ENCODE measurements around the gene POLR3K.
"Not testable (repeated sequence)": the region's sequence is repeated elsewhere in the genome, so short reads cannot be mapped to it uniquely, and the experiment has no call there.

The POLR3K gene

GRCh38 chr16:42691-43090 is 10.7 kb downstream of the POLR3K start:
- no peak for DNase-seq (ENCODE audit: low spot score)

- DNase-seq (ENCODE audit: low spot score), result no peak
Observed at GRCh38 chr16:42069-42457, 11.3 kb downstream of the POLR3K start.

- DNase-seq (ENCODE audit: low spot score), result no peak
Observed at GRCh38 chr16:41439-42068, 11.9 kb downstream of the POLR3K start.

GRCh38 chr16:38941-39892 is 14.2 kb downstream of the POLR3K start:
- no peak for DNase-seq (ENCODE audit: low spot score)

- DNase-seq (ENCODE audit: low spot score), result not testable (repeated sequence)
Observed at GRCh38 chr16:38206-38605, 15.2 kb downstream of the POLR3K start.

GRCh38 chr16:37511-37910 is 15.9 kb downstream of the POLR3K start:
- DNase-seq (ENCODE audit: low spot score), result no peak

- no peak for DNase-seq (ENCODE audit: low spot score)
Observed at GRCh38 chr16:36336-36984, 16.9 kb downstream of the POLR3K start.

- no peak for DNase-seq (ENCODE audit: low spot score)
Observed at GRCh38 chr16:35678-36305, 17.6 kb downstream of the POLR3K start.

GRCh38 chr16:35011-35677 is 18.3 kb downstream of the POLR3K start:
- no peak for DNase-seq (ENCODE audit: low spot score)

- no peak for DNase-seq (ENCODE audit: low spot score)
Observed at GRCh38 chr16:34648-34987, 18.8 kb downstream of the POLR3K start.

- DNase-seq (ENCODE audit: low spot score), result no peak
Observed at GRCh38 chr16:33877-34647, 19.3 kb downstream of the POLR3K start.

- DNase-seq (ENCODE audit: low spot score), result not testable (repeated sequence)
Observed at GRCh38 chr16:33154-33876, 20.1 kb downstream of the POLR3K start.

- DNase-seq (ENCODE audit: low spot score), result not testable (repeated sequence)
Observed at GRCh38 chr16:30627-31026, 22.8 kb downstream of the POLR3K start.

GRCh38 chr16:25926-26348 is 27.5 kb downstream of the POLR3K start:
- DNase-seq (ENCODE audit: low spot score), result not testable (repeated sequence)

GRCh38 chr16:24151-24550 is 29.3 kb downstream of the POLR3K start:
- DNase-seq (ENCODE audit: low spot score), result not testable (repeated sequence)

- DNase-seq (ENCODE audit: low spot score), result not testable (repeated sequence)
Observed at GRCh38 chr16:20886-21285, 32.5 kb downstream of the POLR3K start.

- DNase-seq (ENCODE audit: low spot score), result not testable (repeated sequence)
Observed at GRCh38 chr16:17062-17765, 36.2 kb downstream of the POLR3K start.

- not testable (repeated sequence) for DNase-seq (ENCODE audit: low spot score)
Observed at GRCh38 chr16:10772-11171, 42.6 kb downstream of the POLR3K start.

GRCh38 chr16:9903-10665 is 43.3 kb downstream of the POLR3K start:
- DNase-seq (ENCODE audit: low spot score), result no peak

Data from iPS-NIHi11 (cell line).